Neural cell (in vitro differentiated cells): ENCODE data around the gene CYP21A2. TPM values are rescaled to one million over a fixed set of nuclear protein-coding genes. Genes with fewer than 3 reads are reported as not detected.

Source experiments
- H2AFZ ChIP-seq: fragments of 200-600, 300-800 bp; sonication (generic), shearing (Covaris generic); 2 replicates; pipeline ENCODE4 v1.6.0; 2014; ENCODE audit warnings: low read depth, mild to moderate bottlenecking, antibody characterized with exemption, low read length, moderate library complexity
- H3F3A ChIP-seq: fragments of 200-600 bp; shearing (Covaris generic); 2 replicates; pipeline ENCODE4 v1.6.1; 2016; ENCODE audit warnings: mild to moderate bottlenecking, moderate library complexity, mixed read lengths, antibody characterized with exemption, low read length; ENCODE audit not compliant: insufficient read depth, poor library complexity, severe bottlenecking
- H3K27ac ChIP-seq: fragments of 200-600, 300-800 bp; sonication (generic), shearing (Covaris generic); 2 replicates; pipeline ENCODE4 v1.5.1; 2014; ENCODE audit warnings: mild to moderate bottlenecking, low read length, moderate library complexity
- H3K27me3 ChIP-seq: fragments of 300-800, 200-600 bp; sonication (generic), shearing (Covaris generic); 2 replicates; pipeline ENCODE4 v1.6.0; 2014; ENCODE audit warnings: mild to moderate bottlenecking, low read depth, low read length, moderate library complexity; ENCODE audit not compliant: insufficient read depth
- H3K36me3 ChIP-seq: fragments of 300-800, 200-600 bp; sonication (generic), shearing (Covaris generic); 2 replicates; pipeline ENCODE4 v1.5.1; 2014; ENCODE audit warnings: mild to moderate bottlenecking, antibody characterized with exemption, low read length, moderate library complexity; ENCODE audit not compliant: insufficient read depth
- H3K4me2 ChIP-seq: fragments of 300-800, 200-600 bp; sonication (generic), shearing (Covaris generic); 2 replicates; pipeline ENCODE4 v1.6.0; 2014; ENCODE audit warnings: mild to moderate bottlenecking, low read length
- H3K4me3 ChIP-seq: fragments of 300-800, 200-600 bp; sonication (generic), shearing (Covaris generic); 2 replicates; pipeline ENCODE4 v1.5.1; 2014; ENCODE audit warnings: mild to moderate bottlenecking, low read length, moderate library complexity
- H3K79me2 ChIP-seq: fragments of 200-600 bp; shearing (Covaris generic); replicated peaks from 2 replicates; pipeline ENCODE4 v1.6.0; 2014; ENCODE audit warnings: mild to moderate bottlenecking, low read length, moderate library complexity; ENCODE audit not compliant: insufficient read depth
- H3K9ac ChIP-seq: fragments of 300-800, 200-600 bp; sonication (generic), shearing (Covaris generic); 2 replicates; pipeline ENCODE4 v1.6.1; 2016; ENCODE audit warnings: mild to moderate bottlenecking, low read length, mixed read lengths
- H3K9me2 ChIP-seq: fragments of 200-600 bp; shearing (Covaris generic); 2 replicates; pipeline ENCODE4 v1.6.1; 2016; ENCODE audit warnings: mild to moderate bottlenecking, low read length, mixed read lengths; ENCODE audit not compliant: insufficient read depth
- H3K9me3 ChIP-seq: fragments of 200-600, 300-800 bp; sonication (generic), shearing (Covaris generic); 2 replicates; pipeline ENCODE4 v1.6.1; 2016; ENCODE audit warnings: mild to moderate bottlenecking, mixed run types, low read length, moderate library complexity, mixed read lengths
- H4K20me1 ChIP-seq: fragments of 200-600 bp; shearing (Covaris generic); 2 replicates; pipeline ENCODE4 v1.6.1; 2016; ENCODE audit warnings: mild to moderate bottlenecking, mixed run types; ENCODE audit not compliant: insufficient read depth
- CTCF ChIP-seq: fragments of 450-650 bp; IDR thresholded peaks from 2 replicates; pipeline ENCODE4 v1.5.1; 2014; ENCODE audit warnings: antibody characterized with exemption, mild to moderate bottlenecking, moderate library complexity; ENCODE audit not compliant: poor library complexity, severe bottlenecking
- EP300 ChIP-seq: fragments of 450-650 bp; conservative IDR thresholded peaks from 2 replicates; pipeline ENCODE4 v1.6.1; 2014; ENCODE audit warnings: antibody characterized with exemption, mild to moderate bottlenecking, moderate library complexity; ENCODE audit not compliant: poor library complexity, severe bottlenecking
- EZH2 ChIP-seq: fragments of 200-600, 300-800 bp; shearing (Covaris generic), sonication (generic); IDR thresholded peaks from 2 replicates; pipeline ENCODE4 v1.6.1; 2014; ENCODE audit warnings: antibody characterized with exemption, low read length, borderline replicate concordance, mild to moderate bottlenecking; ENCODE audit not compliant: insufficient read depth, poor library complexity, severe bottlenecking
- MXI1 ChIP-seq: fragments of 450-650 bp; conservative IDR thresholded peaks from 2 replicates; pipeline ENCODE4 v1.6.1; 2014; ENCODE audit warnings: antibody characterized with exemption, mild to moderate bottlenecking; ENCODE audit not compliant: poor library complexity, severe bottlenecking
- POLR2AphosphoS5 ChIP-seq: IDR thresholded peaks from 2 replicates; pipeline ENCODE4 v1.6.1; 2012
- RAD21 ChIP-seq: fragments of 450-650 bp; conservative IDR thresholded peaks from 2 replicates; pipeline ENCODE4 v1.6.1; 2014; ENCODE audit warnings: antibody characterized with exemption, mild to moderate bottlenecking, moderate library complexity
- REST ChIP-seq: IDR thresholded peaks from 2 replicates; pipeline ENCODE4 v1.6.1; 2012; ENCODE audit warnings: borderline replicate concordance
- SMC3 ChIP-seq: fragments of 450-650 bp; conservative IDR thresholded peaks from 2 replicates; pipeline ENCODE4 v1.6.1; 2014; ENCODE audit warnings: antibody characterized with exemption, mild to moderate bottlenecking, moderate library complexity; ENCODE audit not compliant: poor library complexity
- TAF1 ChIP-seq: IDR thresholded peaks from 2 replicates; pipeline ENCODE4 v1.6.1; 2012; ENCODE audit warnings: low read depth
- polyA plus RNA-seq: library from polyadenylated mRNA; depleted of rRNA; stranded (reverse); fragments of >200 nt; gene quantifications from 2 replicates; pipeline ENCODE4 v1.2.3, GENCODE V29; 2014
- small RNA-seq, 3 experiments: library from RNA; depleted of rRNA; stranded (forward); fragments of <200 nt; gene quantifications; one replicate each; pipeline ENCODE3, GENCODE V24; 2012

CYP21A2 gene
- polyA plus RNA-seq, 1 donor from 2014 or later: 1.9 TPM

- no peaks in the 10 kb centered on the region for H4K20me1 ChIP-seq
- no peak overlapping the region for H2AFZ ChIP-seq
- H3K27me3 ChIP-seq: no peaks in the 10 kb centered on the region
- no peaks in the 10 kb centered on the region for H3K9me2 ChIP-seq
- no peak overlapping the region for H3K27ac ChIP-seq
- H3K4me3 ChIP-seq: no peak overlapping the region
- H3K9me3 ChIP-seq: no peaks in the 10 kb centered on the region
- no peaks in the 10 kb centered on the region for H3F3A ChIP-seq
- H3K36me3 ChIP-seq: no peaks in the 10 kb centered on the region
- no peak overlapping the region for H3K4me2 ChIP-seq
- H3K79me2 ChIP-seq: no peaks in the 10 kb centered on the region
- TF ChIP-seq CTCF (no peak), SMC3 (no peak), POLR2AphosphoS5 (no peak), RAD21 (no peak), EZH2 (no peak), EP300 (no peak), MXI1 (no peak), TAF1 (no peak), REST (no peak)
- no peak overlapping the region for H3K9ac ChIP-seq
These were observed 51.0 kb downstream of the CYP21A2 start for GRCh38 chr6:32089082-32089828.

Small RNA genes lying within 50 kb of the gene (small RNA-seq; reads per million reads assigned to genes)
- 0 reads per million in 3 experiments for gene RNA5SP206

Other genes starting within 250 kb of the CYP21A2 start
- 40.9 and 49.4 TPM in 2 replicates for gene VARS1, start 242.7 kb upstream of the CYP21A2 start, polyA plus RNA-seq
- 68.5 and 87.6 TPM in 2 replicates for gene LSM2, start 231.4 kb upstream of the CYP21A2 start, polyA plus RNA-seq
- 1.6 and 2.6 TPM in 2 replicates for gene HSPA1L, start 223.1 kb upstream of the CYP21A2 start, polyA plus RNA-seq
- 50.9 and 54.5 TPM in 2 replicates for gene HSPA1A, start 222.9 kb upstream of the CYP21A2 start, polyA plus RNA-seq
- 120 and 128 TPM in 2 replicates for gene HSPA1B, start 210.7 kb upstream of the CYP21A2 start, polyA plus RNA-seq
- gene NEU1, start 175.6 kb upstream of the CYP21A2 start, polyA plus RNA-seq: 40.9 and 47.0 TPM in 2 replicates
- 0.09 and 0.46 TPM in 2 replicates for gene SLC44A4, start 159.4 kb upstream of the CYP21A2 start, polyA plus RNA-seq
- 102 and 121 TPM in 2 replicates for gene EHMT2, start 140.7 kb upstream of the CYP21A2 start, polyA plus RNA-seq
- gene ZBTB12, start 136.3 kb upstream of the CYP21A2 start, polyA plus RNA-seq: 19.2 and 21.4 TPM in 2 replicates
- gene C2, start 110.7 kb upstream of the CYP21A2 start, polyA plus RNA-seq: 1.2 and 1.5 TPM in 2 replicates
- 0.97 TPM in 1 of 2 replicates, not detected in the other for gene CFB, start 92.3 kb upstream of the CYP21A2 start, polyA plus RNA-seq
- gene NELFE, start 79.4 kb upstream of the CYP21A2 start, polyA plus RNA-seq: 103 and 117 TPM in 2 replicates
- 48.2 and 51.7 TPM in 2 replicates for gene SKIC2, start 79.2 kb upstream of the CYP21A2 start, polyA plus RNA-seq
- gene DXO, start 66.3 kb upstream of the CYP21A2 start, polyA plus RNA-seq: 20.0 and 29.2 TPM in 2 replicates
- gene C4A, start 56.4 kb upstream of the CYP21A2 start, polyA plus RNA-seq: 4.4 and 7.2 TPM in 2 replicates
- gene C4B, start 23.6 kb upstream of the CYP21A2 start, polyA plus RNA-seq: 4.4 and 4.6 TPM in 2 replicates
- 3.3 and 3.6 TPM in 2 replicates for gene TNXB, start 70.9 kb downstream of the CYP21A2 start, polyA plus RNA-seq
- gene ATF6B, start 89.8 kb downstream of the CYP21A2 start, polyA plus RNA-seq: 44.3 and 49.3 TPM in 2 replicates
- 8.6 and 10.9 TPM in 2 replicates for gene FKBPL, start 91.9 kb downstream of the CYP21A2 start, polyA plus RNA-seq
- 0.22 TPM in 1 of 2 replicates, not detected in the other for gene PRRT1, start 113.5 kb downstream of the CYP21A2 start, polyA plus RNA-seq
- gene PPT2, start 115.7 kb downstream of the CYP21A2 start, polyA plus RNA-seq: 53.5 and 330 TPM in 2 replicates
- gene EGFL8, start 126.2 kb downstream of the CYP21A2 start, polyA plus RNA-seq: 22.1 and 22.4 TPM in 2 replicates
- 24.7 and 28.4 TPM in 2 replicates for gene AGPAT1, start 137.7 kb downstream of the CYP21A2 start, polyA plus RNA-seq
- gene RNF5, start 140.0 kb downstream of the CYP21A2 start, polyA plus RNA-seq: 342 and 369 TPM in 2 replicates
- 7.2 and 7.5 TPM in 2 replicates for gene AGER, start 145.8 kb downstream of the CYP21A2 start, polyA plus RNA-seq
- gene PBX2, start 151.8 kb downstream of the CYP21A2 start, polyA plus RNA-seq: 53.2 and 78.7 TPM in 2 replicates
- 0.88 and 1.2 TPM in 2 replicates for gene GPSM3, start 154.2 kb downstream of the CYP21A2 start, polyA plus RNA-seq
- gene NOTCH4, start 185.7 kb downstream of the CYP21A2 start, polyA plus RNA-seq: 5.5 and 5.7 TPM in 2 replicates